ENCODE data around the gene KIRREL1. TPM values are rescaled to one million over a fixed set of nuclear protein-coding genes. Genes with fewer than 3 reads are reported as not detected.

The KIRREL1 gene
- total and polyA plus RNA-seq, 2 of the 8 experiments (the other 6 are each of a cell fraction or from before 2014, with no cell fraction given): 14.2 to 39.0 TPM

GRCh38 chr1:158049853-158050252 is 56.4 kb downstream of the KIRREL1 start:
- Histone ChIP-seq H3K4ac (replicated peaks; ENCODE audit: insufficient read length, low read depth, low read length) (no peak overlapping the region), H2AFZ (ENCODE audit: low read length) (no peak overlapping the region), H4K91ac (replicated peaks; ENCODE audit: insufficient read length, low read length) (no peak overlapping the region), H4K20me1 (replicated peaks in 1 of 2; ENCODE audit: control insufficient read depth in 1 of 2, insufficient read depth in 2 of 2, low read length in 2 of 2) (peaks cover 2 to 5% of the 10 kb centered on the region in 2 experiments), H3K56ac (replicated peaks; ENCODE audit: insufficient read length, low read depth, low read length) (no peak overlapping the region), H2AK5ac (ENCODE audit: low read depth, low read length) (no peak overlapping the region), H3K4me2 (ENCODE audit: insufficient read depth in 1 of 2, low read depth in 2 of 2, low read length in 2 of 2) (no peak overlapping the region), H4K5ac (ENCODE audit: insufficient read length, low read depth, low read length) (no peak overlapping the region), H2BK15ac (ENCODE audit: low read length) (no peak overlapping the region), H3K14ac (ENCODE audit: insufficient read length) (no peak overlapping the region), H3K4me3 (ENCODE audit: extremely low read depth in 1 of 4, insufficient read depth in 2 of 4, low read depth in 3 of 4, low read length in 4 of 4) (no peak overlapping the region), H2BK20ac (ENCODE audit: low read length) (no peak overlapping the region), H3K4me1 (replicated peaks in 1 of 4; ENCODE audit: control insufficient read depth in 3 of 4, insufficient read depth in 4 of 4, low read length in 3 of 4) (peaks cover 2 to 16% (median 8%) of the 10 kb centered on the region in 4 experiments; a peak in 6 of 7 replicates), H4K8ac (ENCODE audit: extremely low read depth, insufficient read depth, low read length) (no peak overlapping the region), H3K79me1 (ENCODE audit: low read depth, low read length) (peaks cover 8% of the 10 kb centered on the region), H3K23ac (ENCODE audit: insufficient read length) (no peak overlapping the region), H3K27me3 (replicated peaks in 1 of 4; ENCODE audit: control insufficient read depth in 3 of 4, extremely low read depth in 1 of 4, insufficient read depth in 3 of 4, low read length in 3 of 4) (no peaks in the 10 kb centered on the region), H3K23me2 (ENCODE audit: low read depth, low read length) (peaks cover 2% of the 10 kb centered on the region; the same call in 1 of the 2 replicates), H3K9ac (replicated peaks in 1 of 4; ENCODE audit: extremely low read depth in 1 of 4, low read depth in 3 of 4, low read length in 3 of 4) (no peak overlapping the region), H2BK120ac (replicated peaks; ENCODE audit: low read depth, low read length) (no peak overlapping the region), H3K36me3 (ENCODE audit: control insufficient read depth in 2 of 4, insufficient read depth in 4 of 4, low read length in 3 of 4) (no peaks in the 10 kb centered on the region; a peak in 1 of 8 replicates), H2BK12ac (ENCODE audit: low read depth, low read length) (no peak overlapping the region), H2BK5ac (ENCODE audit: low read depth, low read length) (no peak overlapping the region), H3K18ac (ENCODE audit: extremely low read depth, low read length) (no peak overlapping the region), H3K9me3 (ENCODE audit: insufficient read depth in 2 of 2, low read depth in 1 of 2, low read length in 1 of 2) (no peaks in the 10 kb centered on the region), H3K79me2 (ENCODE audit: control insufficient read depth in 1 of 2, insufficient read depth in 2 of 2, low read length in 2 of 2) (peaks cover 0 to 28% of the 10 kb centered on the region in 2 experiments; a peak in 1 of 4 replicates), H3K27ac (ENCODE audit: low read depth, low read length) (no peak overlapping the region)
- POLR2A ChIA-PET (ENCODE audit: partially characterized antibody): no interaction called here
- DNase-seq (ENCODE audit: low read depth in 1 of 2, low spot score in 2 of 2) (no peak), FAIRE-seq (no peak)
- CTCF ChIA-PET (ENCODE audit: partially characterized antibody): interaction anchor here (1.1 to 49.0 kb wide), 4 partner anchors 13 to 50 kb away, joined by 3 to 1615 read pairs (median 12); partner anchors contain the start of gene KIRREL1
- WGBS, 2 experiments (ENCODE audit: extremely low coverage in 1 of 2, insufficient coverage in 1 of 2, insufficient read length in 1 of 2, insufficient replicate concordance in 2 of 2, low coverage in 1 of 2, low lambda C conversion rate in 2 of 2, missing lambda C conversion rate in 1 of 2): 91% methylated on average over 5 of the region's 5 CpGs; no CpG with 5 or more reads in 1 of the 2 experiments
- TF ChIP-seq JUND (IDR thresholded peaks at IDR 0.05; ENCODE audit: low read length) (no peak), ASH2L (IDR thresholded peaks at IDR 0.05; ENCODE audit: low read length) (no peak), YY1 (IDR thresholded peaks at IDR 0.05; ENCODE audit: low read depth, low read length) (no peak), ATF3 (IDR thresholded peaks at IDR 0.05; ENCODE audit: insufficient read depth, low read depth, low read length) (no peak), CBX8 (IDR thresholded peaks at IDR 0.05; ENCODE audit: borderline replicate concordance, low read depth, low read length) (no peak), EZH2 (IDR thresholded peaks at IDR 0.05; ENCODE audit: low read depth, low read length, severe bottlenecking) (no peak), HDAC2 (IDR thresholded peaks at IDR 0.05; ENCODE audit: borderline replicate concordance in 1 of 2, low read depth in 2 of 2, low read length in 2 of 2) (no peak), SRF (IDR thresholded peaks at IDR 0.05; ENCODE audit: low read depth, low read length) (no peak), RFX5 (IDR thresholded peaks at IDR 0.05; ENCODE audit: borderline replicate concordance, low read depth, low read length) (no peak), EP300 (IDR thresholded peaks at IDR 0.05; ENCODE audit: borderline replicate concordance in 1 of 2, low read depth in 2 of 2, low read length in 2 of 2) (no peak), TAF7 (optimal IDR thresholded peaks at IDR 0.05; ENCODE audit: borderline replicate concordance, low read depth, low read length) (no peak), SP4 (IDR thresholded peaks at IDR 0.05; ENCODE audit: low read length) (no peak), BACH1 (IDR thresholded peaks at IDR 0.05; ENCODE audit: low read length) (no peak), KDM1A (IDR thresholded peaks at IDR 0.05; ENCODE audit: borderline replicate concordance, low read length) (no peak)
